HepG2 (cell line): ENCODE data around the gene MLN. TPM values are rescaled to one million over a fixed set of nuclear protein-coding genes. Genes with fewer than 3 reads are reported as not detected.

Source experiments
- ATAC-seq: fragments of 200-7000 bp; cut with Tn5 transposase; 3 replicates; pipeline ENCODE4 v1.9.1; 2020; ENCODE audit warnings: mild to moderate bottlenecking, moderate library complexity
- BruUV-seq: library from RNA; stranded (reverse); fragments of 400-500 nt; replicated peaks from 2 replicates; lab custom pipeline; 2021; lab: Mats Ljungman, UMichigan
- CTCF ChIA-PET: fragments of 300-600 bp; formaldehyde crosslinking; extraction: SDS; loops from one replicate; lab custom pipeline; 2021; ENCODE audit warnings: low total read pairs, inconsistent platforms, low intra/inter-chr PET ratio; lab: Yijun Ruan, JAX
- POLR2A ChIA-PET: fragments of 350-600 bp; sonication (Branson Sonifier 250); formaldehyde crosslinking; loops from one replicate; lab custom pipeline; 2020; ENCODE audit warnings: antibody characterized with exemption, inconsistent platforms; lab: Yijun Ruan, JAX
- DNase-seq: peaks from one replicate; pipeline ENCODE4 v3.0.0-alpha.2; 2015; ENCODE audit warnings: low spot score
- FAIRE-seq: peaks from 3 replicates; lab custom pipeline; 2011; peaks lifted over from hg19 to GRCh38; lab: Jason Lieb, UNC
- H2AFZ ChIP-seq: one replicate; pipeline ENCODE4 v1.6.1; 2011; ENCODE audit warnings: low read length, inconsistent platforms
- H3K27ac ChIP-seq: fragments of 300-600 bp; 3 replicates; pipeline ENCODE4 v1.8.0; 2011; ENCODE audit warnings: mixed run types, mild to moderate bottlenecking, mixed read lengths, low read length, inconsistent platforms; ENCODE audit not compliant: insufficient read depth; ENCODE audit errors: extremely low read length
- H3K27me3 ChIP-seq, 2 experiments: fragments of 200-600 bp in 1 of 2; 2 replicates in 1 of 2; 3 replicates in 1 of 2; pipeline versions ENCODE4 v1.6.0 to v1.8.0; 2011; ENCODE audit warnings: low read length in 2 of 2, mild to moderate bottlenecking in 2 of 2, moderate library complexity in 2 of 2, inconsistent platforms in 1 of 2; ENCODE audit not compliant: insufficient read depth in 2 of 2, control insufficient read depth in 1 of 2
- H3K36me3 ChIP-seq, 2 experiments: fragments of 200-600 bp in 1 of 2; replicated peaks in 1 of 2; 2 replicates in 1 of 2; 3 replicates in 1 of 2; pipeline versions ENCODE4 v1.5.1 to v1.8.0; 2011; ENCODE audit warnings: low read length in 2 of 2, inconsistent platforms in 1 of 2; ENCODE audit not compliant: insufficient read depth in 2 of 2, control insufficient read depth in 1 of 2
- H3K4me1 ChIP-seq: 2 replicates; pipeline ENCODE4 v1.5.1; 2012; ENCODE audit warnings: low read length, inconsistent platforms; ENCODE audit not compliant: insufficient read depth
- H3K4me2 ChIP-seq: 2 replicates; pipeline ENCODE4 v1.6.0; 2011; ENCODE audit warnings: low read depth, low read length, inconsistent platforms
- H3K4me3 ChIP-seq, 3 experiments: fragments of 200-600 bp in 1 of 3; sonication (generic), shearing (Covaris generic) in 1 of 3; replicated peaks in 1 of 3; 2 replicates each; pipeline ENCODE4 v1.5.1; 2011 to 2016; ENCODE audit warnings: low read length in 3 of 3, inconsistent platforms in 2 of 3, low read depth in 2 of 3, mild to moderate bottlenecking in 2 of 3, control low read depth in 1 of 3, mixed read lengths in 1 of 3; ENCODE audit not compliant: insufficient read depth in 1 of 3
- H3K79me2 ChIP-seq: one replicate; pipeline ENCODE4 v1.6.1; 2011; ENCODE audit warnings: low read length, inconsistent platforms; ENCODE audit not compliant: insufficient read depth
- H3K9ac ChIP-seq: 2 replicates; pipeline ENCODE4 v1.6.0; 2011; ENCODE audit warnings: mild to moderate bottlenecking, low read depth, low read length, inconsistent platforms; ENCODE audit not compliant: insufficient read depth
- H3K9me3 ChIP-seq: 2 replicates; pipeline ENCODE4 v1.5.1; 2012; ENCODE audit warnings: mild to moderate bottlenecking, low read length
- H4K20me1 ChIP-seq: 2 replicates; pipeline ENCODE4 v1.6.0; 2011; ENCODE audit warnings: inconsistent platforms, mild to moderate bottlenecking, low read length, moderate library complexity; ENCODE audit not compliant: insufficient read depth
- ASH2L ChIP-seq: fragments of 300-600, 200-600 bp; sonication (generic); IDR thresholded peaks from 2 replicates; pipeline ENCODE4 v1.7.0; 2017; ENCODE audit warnings: low read depth, mild to moderate bottlenecking, moderate library complexity, mixed read lengths, low read length; ENCODE audit not compliant: insufficient read length
- CBX1 ChIP-seq: IDR thresholded peaks from one replicate; pipeline ENCODE4 v1.6.1; 2016; ENCODE audit warnings: antibody characterized with exemption, low read depth
- KLF15 ChIP-seq: sonication (generic); formaldehyde crosslinking; IDR thresholded peaks from 2 replicates; pipeline ENCODE4 v1.8.1; 2023; ENCODE audit warnings: borderline replicate concordance, mild to moderate bottlenecking, inconsistent platforms, missing genetic modification reagents, mixed read lengths
- LRRFIP1 ChIP-seq: sonication (generic); formaldehyde crosslinking; conservative IDR thresholded peaks from 2 replicates; pipeline ENCODE4 v1.4.0; 2020; ENCODE audit warnings: missing genetic modification reagents
- SIX1 ChIP-seq: sonication (generic); formaldehyde crosslinking; IDR thresholded peaks from 2 replicates; pipeline ENCODE4 v1.4.0; 2020; ENCODE audit warnings: missing genetic modification reagents, borderline replicate concordance
- ZBTB40 ChIP-seq, 2 experiments: fragments of 450-650 bp in 1 of 2; sonication (generic) in 1 of 2; formaldehyde crosslinking in 1 of 2; IDR thresholded peaks; 2 replicates each; pipeline versions ENCODE4 v1.6.1 to v1.8.0; 2016 to 2022; ENCODE audit warnings: antibody characterized with exemption in 1 of 2, mild to moderate bottlenecking in 1 of 2, missing genetic modification reagents in 1 of 2
- ZNF224 ChIP-seq: sonication (generic); formaldehyde crosslinking; IDR thresholded peaks from 2 replicates; pipeline ENCODE4 v1.5.0; 2020; ENCODE audit warnings: mild to moderate bottlenecking, missing genetic modification reagents
- ZNF414 ChIP-seq: sonication (generic); formaldehyde crosslinking; IDR thresholded peaks from 2 replicates; pipeline ENCODE4 v1.5.0; 2020; ENCODE audit warnings: missing genetic modification reagents
- ZNF451 ChIP-seq: sonication (generic); formaldehyde crosslinking; IDR thresholded peaks from 2 replicates; pipeline ENCODE4 v1.5.0; 2020; ENCODE audit warnings: mild to moderate bottlenecking, missing genetic modification reagents
- ZNF562 ChIP-seq: sonication (generic); formaldehyde crosslinking; IDR thresholded peaks from 2 replicates; pipeline ENCODE4 v1.8.0; 2022; ENCODE audit warnings: missing genetic modification reagents, borderline replicate concordance
- WGBS: methylation state at CpG from one replicate; pipeline ENCODE4 v1.1.6; 2017; ENCODE audit warnings: low lambda C conversion rate; 5-methylcytosine and 5-hydroxymethylcytosine counted together
- in situ Hi-C: cut with HindIII; loops from 2 replicates; pipeline ENCODE4 v1.10.0; 2017; ENCODE audit warnings: low pct_unique_long_range_greater_than_20kb; ENCODE audit not compliant: extremely low pct_ligation_motif_present
- intact Hi-C: fragments of 100-400 bp; cut with micrococcal nuclease; formaldehyde crosslinking; loops from one replicate; pipeline ENCODE4 v1.10.0; 2022; ENCODE audit not compliant: unreplicated experiment
- polyA plus RNA-seq, 8 experiments: library from polyadenylated mRNA; depleted of rRNA in 3 of 8; stranded (reverse) in 7 of 8; unstranded in 1 of 8; fragments of >200 nt; fragmentation: Illumina TruSeq in 4 of 8; extraction: Trizol in 4 of 8; gene quantifications; 2 replicates each; pipeline versions ENCODE4 v1.2.1 to v1.2.3, GENCODE V29; 2011 to 2016; ENCODE audit warnings: low read depth in 4 of 8, missing spikeins in 1 of 8, mixed read lengths in 1 of 8; ENCODE audit not compliant: insufficient read depth in 1 of 8
- total RNA-seq, 5 experiments: library from RNA; depleted of rRNA; stranded (reverse); fragments of >200 nt; fragmentation: Illumina TruSeq; extraction: Trizol; gene quantifications; 2 replicates each; pipeline ENCODE4 v1.2.3, GENCODE V29; 2016; ENCODE audit warnings: low read depth in 1 of 5

MLN gene
- total and polyA plus RNA-seq, 2 of the 13 experiments (the other 11 are each of a cell fraction or from before 2014, with no cell fraction given): not detected

GRCh38 chr6:33787954-33788693, 15.7 kb downstream of the MLN start:
- peaks cover 0 to 9% of the 10 kb centered on the region in 2 experiments; a peak in 2 of 5 replicates for H3K27me3 ChIP-seq
- no peaks in the 10 kb centered on the region for H3K9me3 ChIP-seq
- peak overlapping the region; percentile 83 for H3K4me2 ChIP-seq
- FAIRE-seq (peak; percentile 86), ATAC-seq (peak; percentile 81), DNase-seq (peak; percentile 46)
- H2AFZ ChIP-seq: no peak overlapping the region
- H3K27ac ChIP-seq: peak overlapping the region; percentile 72
- peaks cover 9% of the 10 kb centered on the region; the same call in 1 of the 2 replicates for H4K20me1 ChIP-seq
- ChIA-PET CTCF (no interaction called here), POLR2A (interaction anchor here (0.5 to 2.1 kb wide), 10 partner anchors 9 to 206 kb away, joined by 3 to 13 read pairs (median 4); partner anchors contain the start of gene UQCC2)
- 2% methylated on average over 9 of the region's 53 CpGs for WGBS
- peak overlapping the region; percentile 66 to 87 (median 81) for H3K4me3 ChIP-seq
- H3K79me2 ChIP-seq: peaks cover 24% of the 10 kb centered on the region
- peaks cover 7 to 10% of the 10 kb centered on the region in 2 experiments for H3K36me3 ChIP-seq
- in situ Hi-C loops (no loop called here), intact Hi-C loops (no loop called here)
- peak overlapping the region; percentile 90 for H3K9ac ChIP-seq
- BruUV-seq: no TSS peak
- peaks cover 36% of the 10 kb centered on the region for H3K4me1 ChIP-seq
- TF ChIP-seq KLF15 (no peak), LRRFIP1 (CRISPR knock-in tag) (no peak), CBX1 (peak; percentile 28), ASH2L (no peak), ZBTB40 (IDR thresholded peaks at IDR 0.05) (no peak), ZBTB40 (CRISPR knock-in tag; IDR thresholded peaks at IDR 0.05) (no peak), ZNF224 (no peak), ZNF562 (CRISPR knock-in tag) (no peak), ZNF451 (no peak; the same call in 1 of the 2 replicates), ZNF414 (CRISPR knock-in tag) (peak; percentile 59; the same call in 1 of the 2 replicates), SIX1 (CRISPR knock-in tag) (no peak)
